IMR-90 (cell line): ENCODE measurements around the gene QSER1. TPM values are rescaled to one million over a fixed set of nuclear protein-coding genes. Genes with fewer than 3 reads are reported as not detected.

Experiments used
- ATAC-seq: fragments of 200-7000 bp; cut with Tn5 transposase; 2 replicates; pipeline ENCODE4 v1.9.1; 2020; ENCODE audit warnings: low read depth, mild to moderate bottlenecking, moderate library complexity
- BruUV-seq: library from RNA; stranded (reverse); fragments of 400-500 nt; replicated peaks from 2 replicates; lab custom pipeline; 2021; lab: Mats Ljungman, UMichigan
- CTCF ChIA-PET: fragments of 300-600 bp; formaldehyde crosslinking; extraction: SDS; loops from one replicate; lab custom pipeline; 2021; ENCODE audit warnings: antibody characterized with exemption; lab: Yijun Ruan, JAX
- POLR2A ChIA-PET: fragments of 300-600 bp; sonication (Branson Sonifier 250); formaldehyde crosslinking; loops from one replicate; lab custom pipeline; 2022; ENCODE audit warnings: antibody characterized with exemption; ENCODE audit not compliant: unreplicated experiment; lab: Charles Lee
- DNase-seq: peaks from one replicate; pipeline ENCODE4 v3.0.0; 2013
- H2AFZ ChIP-seq: replicated peaks from 2 replicates; pipeline ENCODE3; 2013; ENCODE audit warnings: low read length, mild to moderate bottlenecking; ENCODE audit not compliant: poor library complexity
- H2AK5ac ChIP-seq: 2 replicates; pipeline ENCODE4 v1.6.1; 2013; ENCODE audit warnings: low read depth, low read length, inconsistent platforms
- H2AK9ac ChIP-seq: replicated peaks from 2 replicates; pipeline ENCODE3; 2013; ENCODE audit warnings: mild to moderate bottlenecking, low read depth, low read length, moderate library complexity; ENCODE audit not compliant: poor library complexity
- H2BK120ac ChIP-seq: 2 replicates; pipeline ENCODE4 v1.6.1; 2013; ENCODE audit warnings: low read depth, low read length, inconsistent platforms
- H2BK15ac ChIP-seq: 3 replicates; pipeline ENCODE4 v1.6.1; 2013; ENCODE audit warnings: low read depth, low read length, inconsistent platforms
- H2BK20ac ChIP-seq: 2 replicates; pipeline ENCODE4 v1.6.1; 2013; ENCODE audit warnings: low read depth, mild to moderate bottlenecking, inconsistent platforms, low read length, moderate library complexity
- H2BK5ac ChIP-seq: 2 replicates; pipeline ENCODE4 v1.6.1; 2013; ENCODE audit warnings: mild to moderate bottlenecking, low read depth, low read length, inconsistent platforms; ENCODE audit not compliant: poor library complexity, severe bottlenecking
- H3K14ac ChIP-seq: replicated peaks from 2 replicates; pipeline ENCODE4 v1.6.1; 2013; ENCODE audit warnings: low read depth, low read length, inconsistent platforms
- H3K18ac ChIP-seq: 2 replicates; pipeline ENCODE4 v1.6.1; 2013; ENCODE audit warnings: low read depth, low read length, control low read depth
- H3K23ac ChIP-seq: 2 replicates; pipeline ENCODE4 v1.6.1; 2013; ENCODE audit warnings: low read depth, low read length, inconsistent platforms
- H3K27ac ChIP-seq: 2 replicates; pipeline ENCODE4 v1.5.1; 2013; ENCODE audit warnings: mild to moderate bottlenecking, control low read depth, low read length; ENCODE audit not compliant: insufficient read depth
- H3K27me3 ChIP-seq: 2 replicates; pipeline ENCODE4 v1.6.1; 2013; ENCODE audit warnings: low read length; ENCODE audit not compliant: control insufficient read depth, insufficient read depth
- H3K36me3 ChIP-seq: 2 replicates; pipeline ENCODE4 v1.6.1; 2013; ENCODE audit warnings: low read length, mixed read lengths; ENCODE audit not compliant: control insufficient read depth, insufficient read depth
- H3K4ac ChIP-seq: 2 replicates; pipeline ENCODE4 v1.6.1; 2013; ENCODE audit warnings: low read depth, low read length, inconsistent platforms
- H3K4me1 ChIP-seq: 2 replicates; pipeline ENCODE4 v1.6.1; 2013; ENCODE audit warnings: low read length, mixed read lengths; ENCODE audit not compliant: control insufficient read depth, insufficient read depth
- H3K4me2 ChIP-seq: 2 replicates; pipeline ENCODE4 v1.6.1; 2013; ENCODE audit warnings: low read depth, mild to moderate bottlenecking, control low read depth, low read length, moderate library complexity
- H3K4me3 ChIP-seq: 2 replicates; pipeline ENCODE4 v1.5.1; 2013; ENCODE audit warnings: low read depth, mild to moderate bottlenecking, control low read depth, low read length, moderate library complexity; ENCODE audit not compliant: insufficient read depth
- H3K56ac ChIP-seq: 2 replicates; pipeline ENCODE4 v1.6.1; 2013; ENCODE audit warnings: low read length, inconsistent platforms; ENCODE audit not compliant: insufficient read depth; ENCODE audit errors: extremely low read depth
- H3K79me1 ChIP-seq, 2 experiments: 2 replicates each; pipeline ENCODE4 v1.6.1; 2013; ENCODE audit warnings: low read length in 2 of 2, inconsistent platforms in 1 of 2, low read depth in 1 of 2
- H3K9ac ChIP-seq: 2 replicates; pipeline ENCODE4 v1.6.1; 2013; ENCODE audit warnings: low read depth, low read length, control low read depth
- H3K9me1 ChIP-seq: 2 replicates; pipeline ENCODE4 v1.6.1; 2013; ENCODE audit warnings: low read length, inconsistent platforms; ENCODE audit not compliant: insufficient read depth
- H3K9me3 ChIP-seq: 2 replicates; pipeline ENCODE4 v1.6.1; 2013; ENCODE audit warnings: low read length; ENCODE audit not compliant: control insufficient read depth, insufficient read depth
- H4K20me1 ChIP-seq: 2 replicates; pipeline ENCODE4 v1.6.1; 2013; ENCODE audit warnings: low read length, inconsistent platforms; ENCODE audit not compliant: insufficient read depth
- H4K5ac ChIP-seq: 2 replicates; pipeline ENCODE4 v1.6.1; 2013; ENCODE audit warnings: mild to moderate bottlenecking, low read depth, low read length, control low read depth
- H4K8ac ChIP-seq, 2 experiments: 2 replicates each; pipeline ENCODE4 v1.6.1; 2013; ENCODE audit warnings: low read depth in 2 of 2, low read length in 2 of 2, control low read depth in 1 of 2, inconsistent platforms in 1 of 2
- H4K91ac ChIP-seq: 2 replicates; pipeline ENCODE4 v1.6.1; 2013; ENCODE audit warnings: low read depth, low read length, inconsistent platforms; ENCODE audit not compliant: insufficient read depth
- BHLHE40 ChIP-seq: fragments of 150-350 bp; IDR thresholded peaks from 2 replicates; pipeline ENCODE4 v1.6.1; 2016; ENCODE audit warnings: mild to moderate bottlenecking, low read depth, low read length
- CEBPB ChIP-seq: IDR thresholded peaks from 2 replicates; pipeline ENCODE4 v1.6.1; 2012; ENCODE audit warnings: low read depth, low read length, improper control_type of control experiment
- CHD1 ChIP-seq: IDR thresholded peaks from 2 replicates; pipeline ENCODE4 v1.6.1; 2012; ENCODE audit warnings: low read depth, low read length, improper control_type of control experiment
- FOS ChIP-seq: fragments of 150-350 bp; IDR thresholded peaks from 2 replicates; pipeline ENCODE4 v1.6.1; 2016; ENCODE audit warnings: low read depth, low read length
- MAFK ChIP-seq: IDR thresholded peaks from 2 replicates; pipeline ENCODE4 v1.6.1; 2012; ENCODE audit warnings: low read depth, low read length, improper control_type of control experiment
- MAZ ChIP-seq: IDR thresholded peaks from 2 replicates; pipeline ENCODE4 v1.6.1; 2012; ENCODE audit warnings: low read depth, mild to moderate bottlenecking, low read length, improper control_type of control experiment, moderate library complexity, borderline replicate concordance
- MXI1 ChIP-seq: IDR thresholded peaks from 2 replicates; pipeline ENCODE4 v1.6.1; 2012; ENCODE audit warnings: low read depth, mild to moderate bottlenecking, low read length, moderate library complexity, borderline replicate concordance
- NFE2L2 ChIP-seq: fragments of 150-350 bp; IDR thresholded peaks from 2 replicates; pipeline ENCODE4 v1.6.1; 2016; ENCODE audit warnings: low read depth, mild to moderate bottlenecking, low read length
- POLR2A ChIP-seq: IDR thresholded peaks from 2 replicates; pipeline ENCODE4 v1.6.1; 2012; ENCODE audit warnings: mild to moderate bottlenecking, low read depth, low read length
- RAD21 ChIP-seq: IDR thresholded peaks from 2 replicates; pipeline ENCODE4 v1.6.1; 2012; ENCODE audit warnings: low read length, improper control_type of control experiment
- RCOR1 ChIP-seq: IDR thresholded peaks from 2 replicates; pipeline ENCODE4 v1.6.1; 2012; ENCODE audit warnings: mild to moderate bottlenecking, low read length, improper control_type of control experiment; ENCODE audit not compliant: insufficient replicate concordance
- RFX5 ChIP-seq: IDR thresholded peaks from 2 replicates; pipeline ENCODE4 v1.8.0; 2012; ENCODE audit warnings: low read depth, mild to moderate bottlenecking, low read length, moderate library complexity
- WGBS, 2 experiments: methylation state at CpG; one replicate each; pipeline versions ENCODE4 v1.1.5 to v1.1.7; 2013; ENCODE audit warnings: missing lambda C conversion rate in 2 of 2; ENCODE audit not compliant: insufficient read length in 1 of 2; ENCODE audit errors: extremely low coverage in 2 of 2; 5-methylcytosine and 5-hydroxymethylcytosine counted together
- dilution Hi-C: fragments of 300-500 bp; cut with HindIII; formaldehyde crosslinking; loops from one replicate; pipeline ENCODE4 v1.14.3; 2018; ENCODE audit warnings: low sequenced_read_pairs; ENCODE audit not compliant: unreplicated experiment
- in situ Hi-C: fragments of 300-500 bp; cut with MboI; formaldehyde crosslinking; loops from 3 replicates; pipeline ENCODE4 v1.14.3; 2019; ENCODE audit warnings: low sequenced_read_pairs, inconsistent platforms, mixed read lengths
- intact Hi-C: fragments of 100-400 bp; cut with micrococcal nuclease; formaldehyde crosslinking; loops from 2 replicates; pipeline ENCODE4 v1.10.0; 2022
- polyA plus RNA-seq, 3 experiments: library from polyadenylated mRNA; depleted of rRNA; stranded (reverse); fragments of >200 nt; gene quantifications; 2 replicates each; pipeline ENCODE4 v1.2.3, GENCODE V29; 2012; ENCODE audit warnings: low replicate concordance in 1 of 3
- total RNA-seq: library from RNA; depleted of rRNA; stranded (reverse); fragments of >200 nt; gene quantifications from 2 replicates; pipeline ENCODE4 v1.2.3, GENCODE V29; 2012
- TF ChIP-seq, protein P1 (sequence below): fragments of 150-350 bp; IDR thresholded peaks from 2 replicates; pipeline ENCODE4 v1.6.1; 2016; ENCODE audit warnings: low read depth, mild to moderate bottlenecking, low read length, moderate library complexity, borderline replicate concordance

Gene QSER1
- total and polyA plus RNA-seq, 2 of the 4 experiments (the other 2 are of a cell fraction): 5.9 to 15.6 TPM

DNA sequence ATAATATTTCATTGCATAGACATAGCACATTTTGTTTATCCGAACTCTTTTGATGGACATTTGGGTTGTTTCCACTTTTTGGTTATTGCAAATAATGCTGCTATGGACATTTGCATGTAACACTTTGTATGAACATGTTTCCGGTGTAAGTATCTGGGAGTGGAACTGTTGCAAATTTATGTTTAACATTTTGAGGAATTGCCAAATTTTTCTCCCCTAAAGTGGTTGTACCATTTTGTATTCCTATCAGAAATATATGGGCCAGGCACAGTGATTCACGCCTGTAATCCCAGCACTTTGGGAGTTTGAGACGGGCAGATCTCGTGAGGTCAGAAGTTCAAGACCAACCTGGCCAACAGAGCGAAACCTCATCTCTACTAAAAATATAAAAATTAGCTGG, 16.0 kb downstream of the QSER1 start:
- ChIA-PET CTCF (interaction anchor here (0.6 kb wide), 1 partner anchor 158 kb away, joined by 6 read pairs; no protein-coding TSS in a partner anchor), POLR2A (interaction anchor here (0.5 kb wide), 1 partner anchor 67 kb away, joined by 3 read pairs; no protein-coding TSS in a partner anchor)
- Histone ChIP-seq H3K27me3 (no peaks in the 10 kb centered on the region), H2AFZ (no peak overlapping the region), H2BK20ac (no peak overlapping the region), H3K4me2 (no peak overlapping the region), H3K14ac (no peak overlapping the region), H2AK5ac (no peak overlapping the region), H2BK15ac (no peak overlapping the region), H3K4ac (no peak overlapping the region), H4K5ac (no peak overlapping the region), H3K23ac (no peak overlapping the region), H3K56ac (no peak overlapping the region), H4K8ac (no peak overlapping the region), H4K91ac (no peak overlapping the region), H2BK120ac (no peak overlapping the region), H2BK5ac (no peak overlapping the region), H3K9me3 (no peaks in the 10 kb centered on the region), H3K4me1 (peaks cover 3% of the 10 kb centered on the region), H3K36me3 (peaks cover 2% of the 10 kb centered on the region; the same call in 1 of the 2 replicates), H3K27ac (no peak overlapping the region), H4K20me1 (peaks cover 33% of the 10 kb centered on the region), H3K79me1 (peaks cover 38 to 68% of the 10 kb centered on the region in 2 experiments), H2AK9ac (no peak overlapping the region), H3K4me3 (no peak overlapping the region), H3K9me1 (peaks cover 11% of the 10 kb centered on the region), H3K9ac (no peak overlapping the region), H3K18ac (no peak overlapping the region)
- WGBS, 2 experiments: no CpG with 5 or more reads among the region's 6 CpGs
- ATAC-seq (no peak), DNase-seq (no peak)
- TF ChIP-seq FOS: no peak
- TF ChIP-seq RFX5: no peak
- no peak for TF ChIP-seq CHD1
- TF ChIP-seq MAZ: no peak
- TF ChIP-seq BHLHE40: no peak
- TF ChIP-seq, protein P1, sequence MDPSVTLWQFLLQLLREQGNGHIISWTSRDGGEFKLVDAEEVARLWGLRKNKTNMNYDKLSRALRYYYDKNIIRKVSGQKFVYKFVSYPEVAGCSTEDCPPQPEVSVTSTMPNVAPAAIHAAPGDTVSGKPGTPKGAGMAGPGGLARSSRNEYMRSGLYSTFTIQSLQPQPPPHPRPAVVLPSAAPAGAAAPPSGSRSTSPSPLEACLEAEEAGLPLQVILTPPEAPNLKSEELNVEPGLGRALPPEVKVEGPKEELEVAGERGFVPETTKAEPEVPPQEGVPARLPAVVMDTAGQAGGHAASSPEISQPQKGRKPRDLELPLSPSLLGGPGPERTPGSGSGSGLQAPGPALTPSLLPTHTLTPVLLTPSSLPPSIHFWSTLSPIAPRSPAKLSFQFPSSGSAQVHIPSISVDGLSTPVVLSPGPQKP: no peak
- TF ChIP-seq RAD21: no peak
- no peak for TF ChIP-seq MXI1
- no peak for TF ChIP-seq CEBPB
- no peak for TF ChIP-seq MAFK
- TF ChIP-seq POLR2A: no peak
- no peak for TF ChIP-seq RCOR1
- TF ChIP-seq NFE2L2: no peak
- in situ Hi-C loops: no loop called here
- dilution Hi-C loops: no loop called here
- intact Hi-C loops: no loop called here
- no TSS peak for BruUV-seq
